Measurements from ENCODE around the gene ZKSCAN1. TPM values are rescaled to one million over a fixed set of nuclear protein-coding genes. Genes with fewer than 3 reads are reported as not detected.

The ZKSCAN1 gene
- total RNA-seq, 1 donor from 2014 or later = 36.6 TPM

DNA sequence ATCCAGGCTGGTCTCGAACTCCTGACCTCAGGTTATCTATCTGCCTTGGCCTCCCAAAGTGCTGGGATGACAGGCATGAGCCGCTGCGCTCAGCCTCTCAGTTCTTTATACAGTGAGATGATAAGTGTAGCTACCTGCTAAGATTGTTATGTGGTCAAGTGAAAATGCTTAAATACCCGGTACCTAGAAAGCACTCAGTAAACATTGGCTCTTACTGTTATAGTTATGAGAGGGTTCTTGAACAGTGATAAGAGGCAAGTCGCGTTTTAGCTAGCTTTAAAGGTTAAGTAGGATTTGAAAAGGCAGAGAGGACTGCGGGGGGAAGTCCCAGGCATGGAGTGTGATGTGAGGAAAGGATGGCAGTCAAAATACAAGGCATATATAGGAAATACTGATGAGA is 4.5 kb downstream of the ZKSCAN1 start:
- peaks cover 48% of the 10 kb centered on the region for H3K4me1 ChIP-seq
- H3K4me3 ChIP-seq = no peak overlapping the region
- H3K27me3 ChIP-seq = no peaks in the 10 kb centered on the region
- no peak for DNase-seq (ENCODE audit: extremely low spot score in 2 of 2)
- no peak overlapping the region for H3K27ac ChIP-seq
- intact Hi-C loops (cut with DNase I) = no loop called here
- no peaks in the 10 kb centered on the region for H3K9me3 ChIP-seq
- TF ChIP-seq POLR2A (IDR thresholded peaks at IDR 0.05) (no peak), CTCF (IDR thresholded peaks at IDR 0.05) (no peak), POLR2AphosphoS5 (IDR thresholded peaks at IDR 0.05; ENCODE audit: insufficient read depth in 1 of 2, low read depth in 1 of 2) (no peak)
- peaks cover 0 to 23% of the 10 kb centered on the region in 2 donors for H3K36me3 ChIP-seq

DNA sequence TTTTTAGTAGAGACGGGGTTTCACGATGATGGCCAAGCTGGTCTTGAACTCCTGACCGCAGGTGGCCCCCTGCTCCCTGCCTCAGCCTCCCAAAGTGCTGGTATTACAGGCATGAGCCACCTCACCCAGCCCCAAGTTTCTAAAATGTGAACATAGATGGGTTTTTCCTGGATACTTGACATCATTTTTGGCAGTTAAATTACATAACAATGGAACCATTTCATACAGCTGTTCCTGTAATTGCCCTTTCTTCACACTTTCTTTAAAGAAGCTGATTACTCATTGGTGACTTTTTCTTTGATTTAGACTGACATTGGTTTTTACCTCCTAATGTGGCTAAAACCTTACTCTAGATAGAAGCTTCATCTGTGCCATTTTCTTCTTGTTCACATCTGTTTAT is 5.9 kb downstream of the ZKSCAN1 start:
- Histone ChIP-seq H3K9me3 (no peaks in the 10 kb centered on the region), H3K27ac (no peak overlapping the region), H3K27me3 (no peaks in the 10 kb centered on the region), H3K4me3 (no peak overlapping the region), H3K4me1 (peaks cover 45% of the 10 kb centered on the region), H3K36me3 (peaks cover 0 to 28% of the 10 kb centered on the region in 2 donors)
- TF ChIP-seq POLR2A (IDR thresholded peaks at IDR 0.05) (no peak), CTCF (IDR thresholded peaks at IDR 0.05) (no peak), POLR2AphosphoS5 (IDR thresholded peaks at IDR 0.05; ENCODE audit: insufficient read depth in 1 of 2, low read depth in 1 of 2) (no peak)
- DNase-seq (ENCODE audit: extremely low spot score in 2 of 2) = no peak
- intact Hi-C loops (cut with DNase I) = no loop called here

- intact Hi-C loops (cut with DNase I) = no loop called here
- DNase-seq (ENCODE audit: extremely low spot score in 2 of 2) = no peak
- H3K4me1 ChIP-seq = peaks cover 32% of the 10 kb centered on the region
- no peaks in the 10 kb centered on the region for H3K27me3 ChIP-seq
- peak overlapping the region; percentile 39 for H3K27ac ChIP-seq
- no peak overlapping the region for H3K4me3 ChIP-seq
- TF ChIP-seq CTCF (IDR thresholded peaks at IDR 0.05) = no peak
- no peak for TF ChIP-seq POLR2A (IDR thresholded peaks at IDR 0.05)
- TF ChIP-seq POLR2AphosphoS5 (IDR thresholded peaks at IDR 0.05; ENCODE audit: insufficient read depth in 1 of 2, low read depth in 1 of 2) = peak in 1 of 2 donors; percentile 67
- no peaks in the 10 kb centered on the region for H3K9me3 ChIP-seq
- H3K36me3 ChIP-seq = peaks cover 0 to 37% of the 10 kb centered on the region in 2 donors
These were observed 7.2 kb downstream of the ZKSCAN1 start for GRCh38 chr7:100022621-100023020.

DNA sequence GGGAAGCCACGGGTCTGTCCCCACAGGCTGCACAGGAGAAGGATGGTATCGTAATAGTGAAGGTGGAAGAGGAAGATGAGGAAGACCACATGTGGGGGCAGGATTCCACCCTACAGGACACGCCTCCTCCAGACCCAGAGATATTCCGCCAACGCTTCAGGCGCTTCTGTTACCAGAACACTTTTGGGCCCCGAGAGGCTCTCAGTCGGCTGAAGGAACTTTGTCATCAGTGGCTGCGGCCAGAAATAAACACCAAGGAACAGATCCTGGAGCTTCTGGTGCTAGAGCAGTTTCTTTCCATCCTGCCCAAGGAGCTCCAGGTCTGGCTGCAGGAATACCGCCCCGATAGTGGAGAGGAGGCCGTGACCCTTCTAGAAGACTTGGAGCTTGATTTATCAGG is 8.1 kb downstream of the ZKSCAN1 start:
- H3K4me3 ChIP-seq = no peak overlapping the region
- DNase-seq (ENCODE audit: extremely low spot score in 2 of 2) = no peak
- TF ChIP-seq CTCF (IDR thresholded peaks at IDR 0.05) (no peak), POLR2A (IDR thresholded peaks at IDR 0.05) (no peak), POLR2AphosphoS5 (IDR thresholded peaks at IDR 0.05; ENCODE audit: insufficient read depth in 1 of 2, low read depth in 1 of 2) (no peak)
- H3K36me3 ChIP-seq = peaks cover 0 to 44% of the 10 kb centered on the region in 2 donors
- intact Hi-C loops (cut with DNase I) = no loop called here
- H3K27me3 ChIP-seq = no peaks in the 10 kb centered on the region
- peak overlapping the region; percentile 44 for H3K27ac ChIP-seq
- no peaks in the 10 kb centered on the region for H3K9me3 ChIP-seq
- peaks cover 23% of the 10 kb centered on the region for H3K4me1 ChIP-seq

GRCh38 chr7:100024020-100024619 is 8.7 kb downstream of the ZKSCAN1 start:
- Histone ChIP-seq H3K9me3 (no peaks in the 10 kb centered on the region), H3K36me3 (peaks cover 0 to 48% of the 10 kb centered on the region in 2 donors), H3K27me3 (no peaks in the 10 kb centered on the region), H3K27ac (no peak overlapping the region), H3K4me1 (peaks cover 17% of the 10 kb centered on the region), H3K4me3 (no peak overlapping the region)
- no peak for DNase-seq (ENCODE audit: extremely low spot score in 2 of 2)
- no peak for TF ChIP-seq POLR2AphosphoS5 (IDR thresholded peaks at IDR 0.05; ENCODE audit: insufficient read depth in 1 of 2, low read depth in 1 of 2)
- TF ChIP-seq CTCF (IDR thresholded peaks at IDR 0.05) = no peak
- no peak for TF ChIP-seq POLR2A (IDR thresholded peaks at IDR 0.05)
- intact Hi-C loops (cut with DNase I) = no loop called here
